ENCODE measurements around the gene ZCCHC7. TPM values are rescaled to one million over a fixed set of nuclear protein-coding genes. Genes with fewer than 3 reads are reported as not detected.
A peak's percentile ranks its signal among the peaks of the same experiment; 100 is the strongest.
"Not testable (repeated sequence)": the region's sequence is repeated elsewhere in the genome, so short reads cannot be mapped to it uniquely, and the experiment has no call there.

ZCCHC7 gene
- polyA plus RNA-seq, 3 donors: 8.7 to 12.9 (median 12.5) TPM

GRCh38 chr9:37187713-37188439, 67.5 kb downstream of the ZCCHC7 start:
- Mint-ChIP-seq H3K4me1 (peaks cover 23% of the 10 kb centered on the region), H3K4me3 (peak overlapping the region in 1 of 2 donors; percentile 35), H3K27ac (peak overlapping the region in 4 of 7 donors; percentile 24 to 87 (median 42)), H3K27me3 (ENCODE audit: low read depth in 3 of 3) (peaks cover 0 to 1% (median 0%) of the 10 kb centered on the region in 3 donors), H3K9me3 (peaks cover 0 to 2% (median 0%) of the 10 kb centered on the region in 7 donors), H3K36me3 (peaks cover 20 to 30% of the 10 kb centered on the region in 2 donors)
- no peaks in the 10 kb centered on the region for H3K27me3 ChIP-seq (ENCODE audit: control insufficient read depth in 2 of 2, insufficient read depth in 2 of 2, low read length in 2 of 2)
- peak in 1 of 3 donors; percentile 44 for DNase-seq
- H4K20me1 ChIP-seq (ENCODE audit: insufficient read depth, low read length): no peaks in the 10 kb centered on the region
- H3K4me2 ChIP-seq (replicated peaks; ENCODE audit: extremely low read depth, low read length, poor library complexity, severe bottlenecking): no peak overlapping the region
- H3K4me3 ChIP-seq (replicated peaks in 1 of 3; ENCODE audit: low read depth in 2 of 3, low read length in 3 of 3): no peak overlapping the region
- H3K9me3 ChIP-seq (replicated peaks in 1 of 2; ENCODE audit: control insufficient read depth in 1 of 2, insufficient read depth in 1 of 2, low read length in 2 of 2): no peaks in the 10 kb centered on the region
- intact Hi-C loops (cut with micrococcal nuclease): no loop called here
- no peak overlapping the region for H3K9ac ChIP-seq (ENCODE audit: insufficient read depth, low read length, poor library complexity, severe bottlenecking)
- WGBS (ENCODE audit: insufficient coverage): no CpG with 5 or more reads among the region's 5 CpGs
- peaks cover 0 to 10% of the 10 kb centered on the region in 2 donors for H3K36me3 ChIP-seq (replicated peaks in 1 of 2; ENCODE audit: control insufficient read depth in 1 of 2, insufficient read depth in 2 of 2, low read length in 2 of 2)
- no peak for TF ChIP-seq CTCF (IDR thresholded peaks at IDR 0.05)
- H3K79me2 ChIP-seq (ENCODE audit: insufficient read depth, low read length): no peaks in the 10 kb centered on the region
- H3K27ac ChIP-seq (ENCODE audit: low read depth in 1 of 2, low read length in 2 of 2): peak overlapping the region in 1 of 2 donors; percentile 48
- no peak overlapping the region for H2AFZ ChIP-seq (ENCODE audit: insufficient read depth, low read depth, low read length, poor library complexity, severe bottlenecking)
- H3K4me1 ChIP-seq (ENCODE audit: control insufficient read depth in 1 of 2, insufficient read depth in 2 of 2, low read length in 2 of 2): peaks cover 11 to 14% of the 10 kb centered on the region in 2 donors

GRCh38 chr9:37190739-37191138, 70.4 kb downstream of the ZCCHC7 start:
- WGBS (ENCODE audit: insufficient coverage): no CpG with 5 or more reads among the region's 13 CpGs
- H3K4me3 ChIP-seq (replicated peaks in 1 of 3; ENCODE audit: low read depth in 2 of 3, low read length in 3 of 3); H3K27ac Mint-ChIP-seq; H3K9me3 ChIP-seq (replicated peaks in 1 of 2; ENCODE audit: control insufficient read depth in 1 of 2, insufficient read depth in 1 of 2, low read length in 2 of 2); H3K27ac ChIP-seq (ENCODE audit: low read depth in 1 of 2, low read length in 2 of 2); H3K79me2 ChIP-seq (ENCODE audit: insufficient read depth, low read length); H3K9ac ChIP-seq (ENCODE audit: insufficient read depth, low read length, poor library complexity, severe bottlenecking); H3K9me3 Mint-ChIP-seq; DNase-seq; H3K4me3 Mint-ChIP-seq; H3K27me3 Mint-ChIP-seq (ENCODE audit: low read depth in 3 of 3); H3K27me3 ChIP-seq (ENCODE audit: control insufficient read depth in 2 of 2, insufficient read depth in 2 of 2, low read length in 2 of 2); H2AFZ ChIP-seq (ENCODE audit: insufficient read depth, low read depth, low read length, poor library complexity, severe bottlenecking); H4K20me1 ChIP-seq (ENCODE audit: insufficient read depth, low read length); H3K4me2 ChIP-seq (replicated peaks; ENCODE audit: extremely low read depth, low read length, poor library complexity, severe bottlenecking): not testable (repeated sequence)
- Mint-ChIP-seq H3K4me1 (peaks cover 25% of the 10 kb centered on the region), H3K36me3 (peaks cover 18 to 28% of the 10 kb centered on the region in 2 donors)
- intact Hi-C loops (cut with micrococcal nuclease): loop anchor here in 1 of 2 donors (10.0 kb wide), 1 partner anchor 66 kb away; the partner anchor contains the start of gene ZCCHC7
- Histone ChIP-seq H3K36me3 (replicated peaks in 1 of 2; ENCODE audit: control insufficient read depth in 1 of 2, insufficient read depth in 2 of 2, low read length in 2 of 2) (peaks cover 0 to 10% of the 10 kb centered on the region in 2 donors), H3K4me1 (ENCODE audit: control insufficient read depth in 1 of 2, insufficient read depth in 2 of 2, low read length in 2 of 2) (peaks cover 11 to 14% of the 10 kb centered on the region in 2 donors)
